HG03060 (cell line): ENCODE measurements around the gene R3HDM1.

Experiments used
- ATAC-seq: cut with Tn5 transposase; IDR thresholded peaks from one replicate; pipeline ENCODE4 v1.9.1; 2021; ENCODE audit warnings: low read depth, moderate number of reproducible peaks; ENCODE audit not compliant: unreplicated experiment

Gene R3HDM1

GRCh38 chr2:135768863-135769262 is 237.6 kb downstream of the R3HDM1 start:
- no peak for ATAC-seq

DNA sequence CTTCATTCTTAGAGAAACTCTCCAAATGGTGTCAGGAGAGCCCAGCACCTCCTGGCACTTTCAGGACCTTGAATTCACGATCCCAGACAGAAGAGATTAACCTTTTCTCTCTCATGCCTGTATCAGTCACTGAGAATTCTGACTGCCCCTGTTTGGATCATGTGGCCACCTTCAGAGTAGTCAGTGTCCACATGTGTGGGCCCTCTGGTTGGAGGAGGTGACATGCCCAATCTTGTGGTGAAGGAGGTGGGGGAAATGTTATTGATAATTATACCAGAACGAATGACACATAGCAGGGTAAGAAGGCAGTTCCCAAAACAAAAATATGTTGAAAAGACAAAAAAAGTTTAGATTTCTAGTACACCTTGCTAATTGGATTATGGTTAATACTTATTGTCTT is 242.0 kb downstream of the R3HDM1 start:
- ATAC-seq = no peak

GRCh38 chr2:135773917-135774316 is 242.6 kb downstream of the R3HDM1 start:
- ATAC-seq = no peak
